PC-3 (cell line): ENCODE data around the gene NMRAL1.

ENCODE experiments used
- CTCF ChIP-seq: fragments of 300-600 bp; sonication (generic); conservative IDR thresholded peaks from 2 replicates; pipeline ENCODE4 v1.5.1; 2017; ENCODE audit warnings: antibody characterized with exemption, low read depth, mild to moderate bottlenecking, low read length
- EZH2 ChIP-seq: fragments of 300-600 bp; sonication (generic); IDR thresholded peaks from one replicate; pipeline ENCODE4 v1.6.1; 2017; ENCODE audit warnings: antibody characterized with exemption, mild to moderate bottlenecking, low read length; ENCODE audit not compliant: unreplicated experiment
- EZH2phosphoT487 ChIP-seq: fragments of 300-600 bp; sonication (generic); IDR thresholded peaks from 2 replicates; pipeline ENCODE4 v1.6.1; 2018; ENCODE audit warnings: mild to moderate bottlenecking, antibody characterized with exemption, low read length, borderline replicate concordance

DNA sequence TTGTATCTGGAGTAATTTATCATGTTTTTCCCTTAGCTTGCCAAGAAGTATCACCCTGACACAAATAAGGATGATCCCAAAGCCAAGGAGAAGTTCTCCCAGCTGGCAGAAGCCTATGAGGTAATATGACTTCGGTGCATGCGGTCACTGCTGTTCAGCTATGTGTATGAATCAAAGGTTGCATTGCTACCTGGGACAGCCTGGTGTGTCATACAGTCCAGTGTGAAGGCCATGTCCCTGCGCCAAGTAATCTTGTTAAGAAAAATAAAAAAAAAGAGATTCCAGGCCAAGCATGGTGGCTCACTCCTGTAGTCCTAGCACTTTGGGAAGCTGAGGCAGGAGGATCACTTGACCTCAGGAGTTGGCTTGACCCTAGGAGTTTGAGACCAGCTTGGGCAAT is 37.1 kb downstream of the NMRAL1 start:
- TF ChIP-seq CTCF (no peak), EZH2phosphoT487 (no peak), EZH2 (no peak)
